GM21526 (cell line): Measurements from ENCODE around the gene POLR3GL.
"Not testable (repeated sequence)": the region's sequence is repeated elsewhere in the genome, so short reads cannot be mapped to it uniquely, and the experiment has no call there.

Source experiments
- ATAC-seq: cut with Tn5 transposase; IDR thresholded peaks from one replicate; pipeline ENCODE4 v1.9.1; 2021; ENCODE audit warnings: moderate library complexity; ENCODE audit not compliant: unreplicated experiment, low FRiP score

Gene POLR3GL

GRCh38 chr1:146013559-146013922, 49.1 kb downstream of the POLR3GL start:
- ATAC-seq: no peak

- no peak for ATAC-seq
Observed at GRCh38 chr1:146016891-146017290, 52.4 kb downstream of the POLR3GL start.

GRCh38 chr1:146019231-146020057, 55.0 kb downstream of the POLR3GL start:
- ATAC-seq: no peak

GRCh38 chr1:146020058-146021049, 55.9 kb downstream of the POLR3GL start:
- ATAC-seq: no peak

GRCh38 chr1:146021050-146021445, 56.6 kb downstream of the POLR3GL start:
- no peak for ATAC-seq

- ATAC-seq: no peak
Observed at GRCh38 chr1:146021622-146022402, 57.3 kb downstream of the POLR3GL start, which contains the start of gene HJV. Gene HJV (minus strand): TSS chr1:146021735. CDS start chr1:146020231, 1,504 bp downstream.

- no peak for ATAC-seq
Observed at GRCh38 chr1:146022403-146023127, 58.1 kb downstream of the POLR3GL start.

- not testable (repeated sequence) for ATAC-seq
Observed at GRCh38 chr1:146025787-146026495, 61.5 kb downstream of the POLR3GL start.

GRCh38 chr1:146026650-146027049, 62.2 kb downstream of the POLR3GL start:
- not testable (repeated sequence) for ATAC-seq
